Ramos (cell line): ENCODE data around the gene RSPH3.
"Not testable (repeated sequence)": the region's sequence is repeated elsewhere in the genome, so short reads cannot be mapped to it uniquely, and the experiment has no call there.

ENCODE experiments used
- in situ Hi-C: fragments of 300-500 bp; cut with MboI; formaldehyde crosslinking; loops from one replicate; pipeline ENCODE4 v1.14.3; 2022; ENCODE audit warnings: low sequenced_read_pairs; ENCODE audit not compliant: unreplicated experiment

Gene RSPH3, protein sequence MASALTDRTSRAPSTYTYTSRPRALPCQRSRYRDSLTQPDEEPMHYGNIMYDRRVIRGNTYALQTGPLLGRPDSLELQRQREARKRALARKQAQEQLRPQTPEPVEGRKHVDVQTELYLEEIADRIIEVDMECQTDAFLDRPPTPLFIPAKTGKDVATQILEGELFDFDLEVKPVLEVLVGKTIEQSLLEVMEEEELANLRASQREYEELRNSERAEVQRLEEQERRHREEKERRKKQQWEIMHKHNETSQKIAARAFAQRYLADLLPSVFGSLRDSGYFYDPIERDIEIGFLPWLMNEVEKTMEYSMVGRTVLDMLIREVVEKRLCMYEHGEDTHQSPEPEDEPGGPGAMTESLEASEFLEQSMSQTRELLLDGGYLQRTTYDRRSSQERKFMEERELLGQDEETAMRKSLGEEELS

DNA sequence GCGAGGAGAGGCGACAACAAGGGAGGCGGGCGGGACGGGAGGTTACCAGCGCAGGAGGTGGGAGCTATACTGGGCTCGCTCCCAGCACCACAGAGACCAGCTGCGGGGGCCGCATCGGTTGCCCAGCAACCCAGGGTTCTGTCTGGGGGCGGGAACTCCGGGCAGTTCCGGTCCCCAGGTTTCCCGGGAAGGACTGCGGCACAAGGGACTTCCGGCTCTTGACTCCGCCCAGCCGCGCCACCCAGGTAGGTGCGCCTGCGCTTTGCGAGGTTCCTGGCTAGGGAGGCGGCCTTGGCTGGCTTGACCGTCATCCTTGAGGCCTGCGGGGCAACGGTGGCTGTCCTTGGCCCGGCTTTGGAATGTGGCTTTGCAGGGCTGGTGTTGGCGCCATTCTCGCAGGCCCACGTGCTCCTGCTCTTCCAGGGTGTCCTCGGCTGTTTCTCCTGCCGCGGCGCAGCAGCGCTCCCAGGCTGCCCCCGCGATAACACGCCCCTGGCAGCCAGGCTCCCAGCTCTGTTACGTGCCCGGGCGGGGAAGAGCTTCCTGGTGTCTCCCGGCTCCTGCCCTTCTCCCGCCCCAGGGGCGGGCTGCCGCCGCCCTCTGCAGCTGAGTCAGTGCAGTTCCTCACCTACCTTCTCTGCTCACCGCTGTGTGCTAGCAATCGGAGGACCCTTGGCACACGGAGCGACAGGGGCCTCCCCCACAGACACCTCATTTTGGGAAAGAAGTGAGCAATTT, at the start of gene RSPH3:
RSPH3 (minus strand) TSS at position 537 of the 738 bp plus-strand sequence. CDS start 652 bp downstream, outside the sequence.
- in situ Hi-C loops = no loop called here

DNA sequence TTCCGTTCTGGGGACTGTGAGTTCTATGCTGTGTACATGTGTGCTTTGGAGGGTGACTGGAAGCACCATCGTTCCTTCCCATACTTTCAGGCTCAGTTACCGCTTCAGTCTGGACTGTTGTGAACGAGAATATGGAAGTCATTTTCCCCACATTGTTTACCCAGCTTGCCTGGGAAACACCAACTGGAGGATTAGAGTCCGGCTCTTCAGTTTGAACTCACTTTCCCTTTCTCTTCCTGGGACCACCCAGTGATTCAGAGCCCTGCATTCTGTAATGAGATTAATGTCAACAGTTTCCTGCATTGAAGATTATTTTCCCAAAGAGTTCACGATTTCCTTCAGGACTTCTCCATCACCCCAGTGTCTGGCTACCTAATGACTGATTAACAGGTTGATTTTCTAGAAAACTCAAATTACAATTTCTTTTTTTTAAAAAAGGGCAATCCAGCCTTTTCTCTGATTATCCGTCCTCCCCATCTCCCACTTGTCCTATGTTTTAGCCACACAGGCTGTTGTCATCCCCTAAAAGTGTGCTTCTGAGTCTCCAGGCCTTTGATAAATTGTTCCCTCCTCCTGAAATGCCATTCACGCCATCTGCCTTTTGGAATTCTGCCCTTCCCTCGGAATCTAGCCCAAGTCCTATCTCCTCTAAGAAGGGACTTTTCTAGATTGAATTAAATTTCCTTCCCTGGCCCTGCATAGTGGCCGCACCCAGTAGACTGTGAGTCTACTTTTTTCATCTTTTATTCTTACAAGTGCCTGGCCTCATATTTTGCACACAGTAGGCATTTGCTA, 48.1 kb upstream of the RSPH3 start:
- in situ Hi-C loops = no loop called here

DNA sequence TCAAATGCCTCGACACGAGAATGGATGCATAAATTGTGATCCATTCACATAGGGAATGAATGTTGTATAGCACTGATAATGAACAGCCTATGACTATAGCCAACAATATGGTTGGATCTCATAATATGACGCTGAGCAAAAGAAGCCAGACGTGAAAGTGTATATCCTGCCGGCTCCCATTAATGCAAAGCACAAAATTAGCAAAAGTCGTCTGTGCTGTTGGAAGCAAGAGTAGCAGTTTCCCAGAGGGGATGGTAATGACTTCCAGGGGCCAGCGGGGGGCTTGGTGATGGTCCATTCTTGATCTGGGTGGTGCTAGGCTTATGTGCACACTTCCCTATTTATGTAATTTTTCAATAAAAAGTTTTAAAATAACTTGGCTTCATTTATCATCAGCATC, 45.8 kb upstream of the RSPH3 start:
- in situ Hi-C loops = no loop called here

DNA sequence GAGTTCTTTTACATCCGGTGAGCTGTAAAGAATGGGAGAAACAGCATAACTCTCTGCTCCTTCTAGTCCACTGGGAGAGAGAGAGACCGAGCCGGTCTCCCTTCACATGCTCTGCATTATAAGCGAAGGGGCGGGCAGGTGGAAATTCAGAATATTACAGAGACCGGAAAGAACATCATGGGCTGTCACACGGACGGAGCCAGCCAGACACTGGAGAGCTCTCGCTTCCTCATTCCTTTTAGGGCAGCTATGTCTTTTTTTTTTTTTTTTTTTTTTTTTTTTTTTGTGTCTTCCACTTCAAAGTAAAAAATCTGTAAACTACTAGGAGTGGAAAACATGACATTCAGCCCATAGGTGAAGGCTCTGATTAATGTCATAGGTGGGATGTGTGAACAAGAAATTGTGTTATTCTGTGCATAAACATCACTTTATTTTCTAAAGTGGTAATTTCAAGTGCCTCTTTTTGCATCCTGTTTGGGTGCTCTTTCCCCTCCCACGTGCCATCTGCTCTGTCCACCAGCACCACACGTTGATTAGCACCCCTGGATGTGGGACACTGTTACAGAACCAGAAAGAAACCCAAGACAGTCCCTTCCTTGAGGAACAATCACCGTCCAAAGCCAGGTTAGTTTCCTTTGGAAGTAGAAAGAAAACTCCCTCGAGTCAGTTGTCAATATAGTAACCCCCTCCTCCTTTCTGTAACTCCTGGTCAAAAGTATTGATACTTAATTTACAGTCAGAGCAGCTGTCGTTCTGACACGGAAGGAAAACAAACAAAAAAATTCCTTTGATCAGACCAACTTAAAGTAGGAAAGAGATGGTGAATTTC, 45.1 kb upstream of the RSPH3 start, which contains the start of gene TAGAP:
TAGAP (minus strand) TSS at position 93 of the 829 bp plus-strand sequence. CDS start 845 bp downstream, outside the sequence.
- in situ Hi-C loops = loop anchor here (5.0 kb wide), 1 partner anchor 57 kb away; no protein-coding TSS in a partner anchor

DNA sequence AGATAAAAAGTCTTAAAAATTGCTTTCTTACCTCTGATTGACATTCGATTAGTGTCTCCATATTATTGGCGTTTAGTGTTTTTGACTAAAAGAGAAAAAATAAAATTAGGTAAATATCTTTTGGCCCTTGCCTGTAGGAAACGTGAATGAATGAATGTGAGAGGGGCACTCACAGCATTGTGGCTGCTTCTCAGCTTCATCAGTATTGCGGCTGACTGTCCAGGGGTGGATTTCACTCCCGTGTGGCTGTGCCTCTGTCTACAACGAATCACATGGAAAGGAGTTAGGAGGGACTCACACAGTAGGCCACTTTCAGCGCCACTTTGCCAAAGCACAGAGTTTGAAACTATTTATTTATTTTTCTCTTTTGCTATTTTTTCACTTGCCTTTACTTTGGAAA, 43.9 kb upstream of the RSPH3 start:
- in situ Hi-C loops = loop anchor here (5.0 kb wide), 1 partner anchor 58 kb away; no protein-coding TSS in a partner anchor

DNA sequence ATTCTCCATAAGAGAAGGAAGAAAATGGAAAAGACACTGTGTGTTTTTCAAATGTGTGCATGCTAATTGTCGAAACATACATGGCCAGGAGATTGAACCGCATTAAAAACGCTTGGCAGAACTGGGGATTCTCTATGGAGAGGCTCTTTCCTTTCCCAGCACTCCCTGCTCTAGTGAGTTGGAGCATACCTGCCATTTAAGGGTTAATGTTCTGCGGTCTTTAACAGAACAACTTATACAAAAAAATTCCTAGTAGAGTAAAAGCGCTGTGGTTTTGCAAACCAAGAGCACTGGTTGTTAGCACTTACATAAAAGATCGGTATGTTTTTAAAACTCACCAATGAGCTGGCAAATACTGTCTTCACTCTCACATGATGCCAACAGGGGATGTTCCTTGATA, 43.2 kb upstream of the RSPH3 start:
- in situ Hi-C loops = loop anchor here (5.0 kb wide), 1 partner anchor 59 kb away; no protein-coding TSS in a partner anchor

DNA sequence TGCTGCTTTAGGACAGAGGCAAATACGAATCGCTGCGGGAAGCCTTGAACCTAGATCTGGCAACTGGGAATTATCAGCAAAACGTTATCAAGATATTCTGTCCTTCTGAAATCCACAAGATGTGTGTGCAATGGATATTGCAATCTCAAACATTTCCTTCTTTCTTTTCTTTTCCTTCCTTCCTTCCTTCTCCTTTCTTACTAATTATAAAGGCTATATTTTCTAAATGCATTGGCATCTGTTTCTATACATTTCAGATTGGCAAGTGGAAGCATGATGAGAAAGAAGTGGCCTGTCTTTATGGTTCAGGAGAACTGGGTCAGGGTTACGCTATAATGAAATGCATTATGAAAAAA, 42.8 kb upstream of the RSPH3 start:
- in situ Hi-C loops = loop anchor here (5.0 kb wide), 1 partner anchor 59 kb away; no protein-coding TSS in a partner anchor

DNA sequence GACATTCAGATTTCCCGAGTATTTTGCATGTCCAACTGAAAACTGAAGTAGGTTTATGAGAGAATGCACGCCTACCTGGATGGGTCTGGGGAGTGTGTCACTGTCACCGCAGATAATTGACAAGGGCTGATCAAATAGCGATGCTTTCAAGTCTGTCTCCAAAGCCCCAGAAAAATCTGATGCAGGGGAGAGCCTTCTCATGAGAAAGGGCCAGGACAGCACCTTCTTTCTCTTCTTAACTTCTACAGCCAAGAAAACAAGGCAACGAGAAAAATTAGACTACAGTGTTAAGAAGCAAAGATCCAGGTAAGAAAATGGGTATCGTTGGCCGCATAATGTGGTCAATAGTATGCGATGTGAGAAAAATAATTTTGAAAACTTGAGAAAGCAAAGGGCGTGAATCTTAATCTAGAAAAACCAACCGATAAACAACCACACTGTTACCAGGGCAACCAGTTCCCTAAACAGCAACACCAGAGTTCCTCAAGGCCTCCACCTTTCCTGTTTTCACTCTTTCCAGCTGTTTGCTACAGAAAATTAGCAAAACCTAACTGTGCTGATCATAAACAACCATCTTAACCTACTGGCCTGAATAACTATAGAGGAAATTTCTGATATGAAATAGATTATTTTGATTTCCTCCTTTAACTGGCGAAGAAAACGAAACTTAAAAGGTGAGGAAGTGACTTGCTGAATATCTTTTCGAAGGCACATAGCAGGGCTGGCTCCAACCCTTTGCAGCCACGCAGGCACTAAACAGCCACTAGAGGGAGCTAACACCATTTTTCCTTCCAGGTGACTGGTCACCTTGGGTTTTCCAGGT, 42.2 kb upstream of the RSPH3 start:
- in situ Hi-C loops = loop anchor here (5.0 kb wide), 1 partner anchor 60 kb away; no protein-coding TSS in a partner anchor

DNA sequence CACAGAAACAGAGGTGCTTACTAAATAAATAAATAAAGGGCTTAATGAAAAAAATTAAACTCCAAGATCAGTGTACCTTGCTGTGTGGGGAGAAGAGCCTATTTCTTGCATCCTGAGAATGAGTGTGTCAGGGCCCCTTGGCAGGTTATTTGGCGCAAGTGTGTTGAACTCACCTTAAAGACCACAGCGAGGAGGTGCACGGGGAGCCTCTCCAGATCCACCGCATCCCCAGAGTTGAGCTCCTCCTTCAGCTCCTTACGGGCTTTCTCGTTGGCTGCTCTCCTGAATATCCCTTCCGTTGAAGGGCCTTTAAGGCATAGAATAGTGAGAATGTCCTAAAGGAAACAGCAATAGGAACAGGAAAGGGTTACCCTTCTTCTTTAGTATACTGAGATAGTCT, 41.2 kb upstream of the RSPH3 start:
- in situ Hi-C loops = loop anchor here (5.0 kb wide), 1 partner anchor 61 kb away; no protein-coding TSS in a partner anchor

DNA sequence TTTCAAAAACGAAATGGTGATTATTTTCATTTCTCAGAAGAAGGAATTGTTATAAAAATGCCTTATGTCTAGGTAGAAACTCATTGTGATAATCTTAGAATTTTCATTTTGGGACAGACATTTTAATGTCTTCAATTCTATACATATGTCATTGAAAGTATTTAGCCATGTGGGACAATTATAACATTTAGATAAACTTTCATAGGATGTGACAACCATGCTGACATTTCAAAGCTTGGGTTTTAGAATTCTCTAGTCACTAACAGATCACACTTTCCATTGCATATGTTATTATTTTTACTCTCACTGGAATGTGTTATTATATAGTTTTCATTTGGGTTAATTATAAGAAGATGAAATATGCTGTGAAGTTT, 39.9 kb upstream of the RSPH3 start:
- in situ Hi-C loops = loop anchor here (5.0 kb wide), 1 partner anchor 62 kb away; no protein-coding TSS in a partner anchor

DNA sequence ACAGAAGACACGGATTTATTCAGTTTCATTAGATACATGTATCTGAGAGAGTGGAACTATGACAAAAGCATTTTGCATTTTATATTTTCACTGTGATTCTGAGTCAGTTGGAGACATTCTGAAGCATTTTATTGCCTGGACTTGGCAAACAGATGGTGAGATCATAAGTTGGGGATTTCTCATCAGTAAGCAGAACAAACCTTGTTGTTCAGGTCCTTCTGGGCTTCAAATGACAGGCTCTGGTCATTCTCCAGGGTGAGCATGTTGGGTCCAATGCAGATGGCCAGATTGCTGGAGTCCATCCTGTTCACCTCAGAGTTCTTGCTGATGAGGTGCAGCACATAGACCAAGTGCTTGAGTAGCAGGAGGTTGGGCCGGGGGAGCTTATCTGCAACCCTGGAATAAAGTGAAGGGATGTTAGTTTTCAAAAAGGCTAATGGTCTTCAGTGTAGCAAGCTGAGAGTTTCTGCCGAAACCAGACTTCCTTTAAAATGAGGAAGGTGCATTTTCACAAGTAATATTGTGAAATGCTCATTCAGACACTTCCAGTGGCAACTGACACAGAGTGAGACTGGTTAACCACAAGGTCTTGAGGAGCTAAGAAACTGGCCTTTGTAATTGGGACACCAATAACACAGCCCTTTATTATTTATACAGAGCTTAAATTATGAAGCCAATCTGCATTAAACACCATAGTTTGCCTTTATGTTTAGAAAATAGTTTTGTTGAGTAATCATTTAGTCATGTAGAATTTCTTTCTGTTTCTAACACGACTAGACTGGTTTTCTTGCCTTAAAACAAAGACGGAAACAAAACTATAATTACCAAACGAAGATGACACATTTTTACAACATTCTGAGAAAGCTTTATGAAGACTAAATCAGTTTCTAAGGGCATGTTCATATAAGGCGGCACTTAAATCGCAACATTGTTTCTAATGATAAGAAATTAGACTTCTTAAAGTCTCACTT, 39.2 kb upstream of the RSPH3 start:
- in situ Hi-C loops = no loop called here

DNA sequence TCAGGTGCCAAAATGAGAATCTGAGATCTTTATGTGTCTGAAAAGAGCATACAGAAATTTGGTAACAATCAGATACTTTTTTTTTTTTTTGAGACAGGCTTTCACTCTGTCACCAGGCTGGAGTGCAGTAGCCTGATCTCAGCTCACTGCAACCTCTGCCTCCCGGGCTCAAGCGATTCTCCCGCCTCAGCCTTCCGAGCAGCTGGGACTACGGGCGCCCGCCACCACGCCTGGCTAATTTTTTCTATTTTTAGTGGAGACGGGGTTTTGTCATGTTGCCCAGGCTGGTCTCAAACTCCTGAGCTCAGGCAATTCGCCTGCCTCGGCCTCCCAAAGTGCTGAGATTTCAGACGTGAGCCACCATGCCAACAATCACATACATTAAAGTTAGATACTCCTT, 38.3 kb upstream of the RSPH3 start:
- in situ Hi-C loops = not testable (repeated sequence)

DNA sequence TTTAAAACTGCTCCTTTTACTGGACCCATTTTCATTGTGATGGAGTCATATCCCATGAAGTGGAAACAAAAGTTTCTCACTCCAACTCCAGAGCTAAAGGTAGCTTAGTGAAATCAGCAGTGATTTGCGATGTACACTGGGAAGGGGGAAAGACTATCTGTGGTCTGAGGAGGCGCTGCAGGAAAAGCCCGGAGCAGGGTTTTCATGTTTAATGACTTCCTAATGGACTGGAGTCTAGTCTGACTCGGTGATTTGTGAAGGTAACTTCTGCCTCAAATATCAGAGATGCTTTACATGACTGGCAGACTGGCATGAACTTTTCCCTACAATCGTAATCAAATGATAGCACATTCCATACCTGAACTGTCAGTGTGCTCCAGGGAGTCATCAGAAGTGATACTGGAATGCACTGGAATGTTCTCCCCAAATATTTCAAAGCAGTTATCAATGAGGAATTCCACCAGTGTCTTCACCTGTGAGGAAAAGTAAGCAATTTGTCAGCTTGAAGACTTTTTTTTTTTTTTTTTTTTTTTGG, 37.8 kb upstream of the RSPH3 start:
- in situ Hi-C loops = no loop called here

DNA sequence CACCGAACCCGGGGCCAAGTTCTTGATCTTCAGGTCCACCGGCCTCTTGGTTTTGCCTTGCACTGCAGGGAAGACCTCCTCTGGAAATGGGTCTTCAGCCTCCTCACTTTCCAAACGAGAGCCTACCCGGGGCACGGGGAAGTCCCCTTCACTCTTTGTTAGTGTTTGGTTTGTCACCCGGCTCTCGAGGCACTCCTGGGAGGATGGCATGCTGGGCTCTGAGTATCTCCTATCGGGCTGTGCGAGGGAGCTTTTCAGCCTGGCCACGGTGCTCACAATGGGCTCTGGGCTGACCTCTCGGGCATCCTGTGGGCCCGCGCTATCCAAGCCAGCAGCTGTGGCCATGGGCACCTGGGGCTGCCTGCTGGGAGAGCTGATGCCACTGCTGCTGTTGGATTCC, 36.7 kb upstream of the RSPH3 start:
- in situ Hi-C loops = no loop called here

DNA sequence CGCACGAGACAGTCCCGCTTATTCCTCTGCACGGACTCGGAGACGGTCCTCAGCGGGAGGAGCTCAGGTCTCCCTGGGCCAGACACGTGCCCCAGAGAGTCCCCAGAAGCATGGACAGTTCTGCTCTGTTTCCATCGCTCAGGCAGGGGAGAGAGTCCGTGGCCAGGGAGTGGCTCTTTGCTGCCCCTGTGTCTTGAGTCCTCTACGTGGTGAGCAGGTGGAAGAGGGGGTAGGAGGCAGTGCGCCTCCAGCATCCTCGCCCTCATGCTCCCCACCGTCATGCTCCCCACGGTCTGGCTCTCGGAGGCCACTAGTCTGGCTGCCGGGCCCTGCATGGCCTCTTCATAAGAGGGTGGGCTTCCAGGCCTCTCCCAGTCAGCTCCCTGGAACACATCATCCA, 35.9 kb upstream of the RSPH3 start:
- in situ Hi-C loops = no loop called here

DNA sequence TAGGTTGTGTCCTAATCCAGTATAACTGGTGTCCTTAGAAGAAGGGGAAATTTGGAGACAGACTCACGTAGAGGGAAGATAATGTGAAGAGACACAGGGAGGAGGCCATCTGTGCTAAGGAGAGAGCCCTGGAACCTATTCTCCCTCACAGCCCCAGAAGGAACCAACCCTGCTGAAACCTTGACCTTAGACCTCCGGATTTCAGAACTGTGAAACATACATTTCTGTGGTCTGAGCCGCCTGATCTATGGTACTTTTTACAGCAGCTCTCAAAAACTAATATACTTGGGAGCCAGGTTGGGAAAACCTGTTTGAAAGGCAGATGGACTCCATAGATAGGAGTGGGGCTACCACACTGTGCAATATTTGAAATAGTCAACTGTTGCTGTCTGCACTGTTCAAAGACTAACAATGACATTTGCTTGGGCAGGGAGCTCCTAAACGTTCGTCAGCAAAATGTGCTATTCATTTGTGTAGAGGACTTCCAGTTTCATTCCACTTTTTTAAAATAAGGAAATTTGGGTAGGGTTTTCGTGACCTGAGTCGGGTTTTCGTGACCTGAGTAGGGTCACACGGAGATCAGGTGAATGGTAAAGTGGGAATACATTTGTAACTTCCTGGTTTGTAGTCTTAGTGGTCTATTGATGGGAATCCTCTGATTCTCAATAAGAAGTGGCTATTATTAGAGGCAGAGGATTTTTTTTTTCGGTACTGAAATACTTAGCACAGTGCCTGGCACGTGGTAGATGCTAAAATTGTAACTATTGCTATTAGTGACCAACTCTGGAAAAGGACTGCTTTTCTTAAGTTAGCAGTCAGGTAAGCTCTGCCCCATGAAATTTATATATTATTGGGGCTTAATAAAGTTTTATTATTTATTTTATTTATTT, 33.4 kb upstream of the RSPH3 start:
- in situ Hi-C loops = no loop called here
